Activated B cell treated with CpG ODN at 0.5 μM for 24 hours (primary cell): ENCODE data around the gene CLIP1. TPM values are rescaled to one million over a fixed set of nuclear protein-coding genes. Genes with fewer than 3 reads are reported as not detected.

Experiments used
- ATAC-seq: fragments of 200-7000 bp; cut with Tn5 transposase; one replicate; pipeline ENCODE4 v1.10.0; 2021; ENCODE audit warnings: low read depth, mild to moderate bottlenecking, moderate library complexity
- CTCF ChIA-PET: fragments of 350-600 bp; sonication (Branson Sonifier 250); formaldehyde crosslinking; loops from one replicate; lab custom pipeline; 2021; ENCODE audit warnings: antibody characterized with exemption; lab: Charles Lee
- POLR2A ChIA-PET: fragments of 350-600 bp; sonication (Branson Sonifier 250); formaldehyde crosslinking; loops from one replicate; lab custom pipeline; 2021; ENCODE audit warnings: antibody characterized with exemption; lab: Charles Lee
- DNase-seq: peaks from one replicate; pipeline ENCODE4 v3.0.0; 2022
- H3K27ac Mint-ChIP-seq: one replicate; pipeline ENCODE4 v1.8.0; 2020; ENCODE audit warnings: mixed read lengths
- H3K27me3 Mint-ChIP-seq: one replicate; pipeline ENCODE4 v1.8.0; 2021; ENCODE audit warnings: mixed read lengths
- H3K36me3 Mint-ChIP-seq: one replicate; pipeline ENCODE4 v1.8.0; 2021; ENCODE audit warnings: low read depth, mixed read lengths
- H3K4me1 Mint-ChIP-seq: one replicate; pipeline ENCODE4 v1.8.0; 2021; ENCODE audit warnings: mixed read lengths
- H3K4me3 Mint-ChIP-seq: one replicate; pipeline ENCODE4 v1.8.0; 2020; ENCODE audit warnings: mild to moderate bottlenecking, mixed read lengths
- H3K9me3 Mint-ChIP-seq: one replicate; pipeline ENCODE4 v1.8.0; 2020; ENCODE audit warnings: mixed read lengths
- intact Hi-C: fragments of 100-400 bp; cut with micrococcal nuclease; formaldehyde crosslinking; loops from one replicate; pipeline ENCODE4 v1.15.1; 2024
- total RNA-seq: library from RNA; stranded (reverse); gene quantifications from 2 replicates; pipeline ENCODE4 v1.2.3, GENCODE V29; 2022
- TF ChIP-seq, protein P1 (sequence below): fragments of 200-600 bp; IDR thresholded peaks from one replicate; pipeline ENCODE4 v1.8.0; 2022; ENCODE audit warnings: antibody characterized with exemption, mild to moderate bottlenecking

The CLIP1 gene
- total RNA-seq, 1 donor from 2014 or later: 63.2 TPM

DNA sequence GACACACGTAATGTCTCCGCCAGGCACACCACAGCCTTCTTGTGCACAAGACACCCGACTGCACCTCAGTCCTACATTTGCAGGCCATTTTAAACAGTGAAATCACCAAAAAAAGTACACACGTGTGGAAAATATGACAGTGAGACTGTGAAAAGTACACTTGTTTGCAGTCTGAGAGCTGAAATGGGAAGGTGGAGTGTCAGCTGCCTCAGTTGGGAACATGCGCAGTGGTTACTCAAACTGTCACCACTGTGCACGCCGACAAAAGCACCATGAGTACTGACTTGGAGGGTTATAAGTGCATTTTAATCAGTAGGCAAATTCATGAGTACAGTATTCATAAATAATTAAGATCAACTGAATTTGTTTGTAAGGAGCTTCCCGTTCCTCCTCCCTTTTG is 171.9 kb downstream of the CLIP1 start:
- no peak overlapping the region for H3K4me3 Mint-ChIP-seq
- no peaks in the 10 kb centered on the region for H3K9me3 Mint-ChIP-seq
- no peak overlapping the region for H3K27ac Mint-ChIP-seq
- TF ChIP-seq, protein P1, sequence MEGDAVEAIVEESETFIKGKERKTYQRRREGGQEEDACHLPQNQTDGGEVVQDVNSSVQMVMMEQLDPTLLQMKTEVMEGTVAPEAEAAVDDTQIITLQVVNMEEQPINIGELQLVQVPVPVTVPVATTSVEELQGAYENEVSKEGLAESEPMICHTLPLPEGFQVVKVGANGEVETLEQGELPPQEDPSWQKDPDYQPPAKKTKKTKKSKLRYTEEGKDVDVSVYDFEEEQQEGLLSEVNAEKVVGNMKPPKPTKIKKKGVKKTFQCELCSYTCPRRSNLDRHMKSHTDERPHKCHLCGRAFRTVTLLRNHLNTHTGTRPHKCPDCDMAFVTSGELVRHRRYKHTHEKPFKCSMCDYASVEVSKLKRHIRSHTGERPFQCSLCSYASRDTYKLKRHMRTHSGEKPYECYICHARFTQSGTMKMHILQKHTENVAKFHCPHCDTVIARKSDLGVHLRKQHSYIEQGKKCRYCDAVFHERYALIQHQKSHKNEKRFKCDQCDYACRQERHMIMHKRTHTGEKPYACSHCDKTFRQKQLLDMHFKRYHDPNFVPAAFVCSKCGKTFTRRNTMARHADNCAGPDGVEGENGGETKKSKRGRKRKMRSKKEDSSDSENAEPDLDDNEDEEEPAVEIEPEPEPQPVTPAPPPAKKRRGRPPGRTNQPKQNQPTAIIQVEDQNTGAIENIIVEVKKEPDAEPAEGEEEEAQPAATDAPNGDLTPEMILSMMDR: no peak
- no peaks in the 10 kb centered on the region for H3K4me1 Mint-ChIP-seq
- intact Hi-C loops: no loop called here
- POLR2A ChIA-PET: no interaction called here
- H3K27me3 Mint-ChIP-seq: no peaks in the 10 kb centered on the region
- DNase-seq (no peak), ATAC-seq (no peak)
- CTCF ChIA-PET: no interaction called here
- peaks cover 59% of the 10 kb centered on the region for H3K36me3 Mint-ChIP-seq

DNA sequence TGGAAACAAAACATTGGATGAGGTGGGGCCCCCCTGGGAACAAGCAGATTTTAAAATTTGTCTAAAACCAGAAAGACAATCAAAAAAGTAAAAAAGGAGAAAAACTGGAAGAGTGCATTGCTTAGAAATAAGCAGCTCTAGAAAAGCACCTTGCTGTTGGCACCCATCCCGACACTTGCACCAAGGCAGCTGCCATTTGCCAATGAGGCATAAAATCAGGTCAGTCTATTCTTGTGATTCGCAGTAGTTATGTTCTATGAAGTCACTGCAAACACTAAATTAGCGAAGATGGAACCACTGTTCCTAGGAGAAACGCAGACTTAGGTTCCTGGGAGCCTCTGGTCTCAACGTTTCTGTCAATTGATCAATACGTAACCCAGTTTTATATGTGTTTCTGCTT is 172.4 kb downstream of the CLIP1 start:
- ATAC-seq: no peak
- Mint-ChIP-seq H3K4me3 (no peak overlapping the region), H3K27ac (no peak overlapping the region), H3K27me3 (no peaks in the 10 kb centered on the region), H3K36me3 (peaks cover 57% of the 10 kb centered on the region), H3K4me1 (no peaks in the 10 kb centered on the region), H3K9me3 (no peaks in the 10 kb centered on the region)
- intact Hi-C loops: no loop called here
- CTCF ChIA-PET: no interaction called here
- TF ChIP-seq, protein P1: no peak
- POLR2A ChIA-PET: no interaction called here
- no peak for DNase-seq

- DNase-seq (no peak), ATAC-seq (no peak)
- H3K9me3 Mint-ChIP-seq: no peaks in the 10 kb centered on the region
- CTCF ChIA-PET: no interaction called here
- no peak overlapping the region for H3K4me3 Mint-ChIP-seq
- H3K4me1 Mint-ChIP-seq: no peaks in the 10 kb centered on the region
- no peak overlapping the region for H3K27ac Mint-ChIP-seq
- TF ChIP-seq, protein P1: no peak
- POLR2A ChIA-PET: interaction anchor here (0.6 kb wide), 1 partner anchor 17 kb away, joined by 5 read pairs; no protein-coding TSS in a partner anchor
- intact Hi-C loops: no loop called here
- H3K27me3 Mint-ChIP-seq: no peaks in the 10 kb centered on the region
- peaks cover 72% of the 10 kb centered on the region for H3K36me3 Mint-ChIP-seq
Measured at GRCh38 chr12:122245553-122245952, 176.9 kb downstream of the CLIP1 start.

GRCh38 chr12:122244565-122245371 is 177.7 kb downstream of the CLIP1 start:
- Mint-ChIP-seq H3K27ac (no peak overlapping the region), H3K4me1 (no peaks in the 10 kb centered on the region), H3K36me3 (peaks cover 71% of the 10 kb centered on the region), H3K9me3 (no peaks in the 10 kb centered on the region), H3K4me3 (no peak overlapping the region), H3K27me3 (no peaks in the 10 kb centered on the region)
- CTCF ChIA-PET: no interaction called here
- intact Hi-C loops: no loop called here
- DNase-seq (no peak), ATAC-seq (no peak)
- POLR2A ChIA-PET: interaction anchor here (0.5 to 0.6 kb wide), 2 partner anchors 18 to 1180 kb away, joined by 3 to 5 read pairs; no protein-coding TSS in a partner anchor
- TF ChIP-seq, protein P1: no peak

GRCh38 chr12:122243965-122244364 is 178.5 kb downstream of the CLIP1 start:
- intact Hi-C loops: no loop called here
- H3K4me3 Mint-ChIP-seq: no peak overlapping the region
- CTCF ChIA-PET: no interaction called here
- H3K9me3 Mint-ChIP-seq: no peaks in the 10 kb centered on the region
- no peaks in the 10 kb centered on the region for H3K4me1 Mint-ChIP-seq
- DNase-seq: no peak
- H3K36me3 Mint-ChIP-seq: peaks cover 69% of the 10 kb centered on the region
- no peak overlapping the region for H3K27ac Mint-ChIP-seq
- TF ChIP-seq, protein P1: no peak
- no peak for ATAC-seq
- POLR2A ChIA-PET: interaction anchor here (0.7 kb wide), 1 partner anchor 18 kb away, joined by 3 read pairs; the partner anchor contains the start of gene DIABLO
- H3K27me3 Mint-ChIP-seq: no peaks in the 10 kb centered on the region
